ENCODE measurements around the gene MYO15B.

MYO15B gene

GRCh38 chr17:75587675-75588595 lies at the start of gene MYO15B:
TSS of gene MYO15B (plus strand) at chr17:75587800. CDS start at chr17:75588058, 258 bp downstream.
- Histone ChIP-seq H3K4me3 (peak within 1 kb of the TSS; percentile 40 to 59 (median 53)), H3K27ac (peak within 1 kb of the TSS; percentile 55 to 93 (median 86))

GRCh38 chr17:75539967-75540729 lies 47.5 kb upstream of the MYO15B start:
- no peak overlapping the region for H3K27ac ChIP-seq
- no peak overlapping the region for H3K4me3 ChIP-seq

DNA sequence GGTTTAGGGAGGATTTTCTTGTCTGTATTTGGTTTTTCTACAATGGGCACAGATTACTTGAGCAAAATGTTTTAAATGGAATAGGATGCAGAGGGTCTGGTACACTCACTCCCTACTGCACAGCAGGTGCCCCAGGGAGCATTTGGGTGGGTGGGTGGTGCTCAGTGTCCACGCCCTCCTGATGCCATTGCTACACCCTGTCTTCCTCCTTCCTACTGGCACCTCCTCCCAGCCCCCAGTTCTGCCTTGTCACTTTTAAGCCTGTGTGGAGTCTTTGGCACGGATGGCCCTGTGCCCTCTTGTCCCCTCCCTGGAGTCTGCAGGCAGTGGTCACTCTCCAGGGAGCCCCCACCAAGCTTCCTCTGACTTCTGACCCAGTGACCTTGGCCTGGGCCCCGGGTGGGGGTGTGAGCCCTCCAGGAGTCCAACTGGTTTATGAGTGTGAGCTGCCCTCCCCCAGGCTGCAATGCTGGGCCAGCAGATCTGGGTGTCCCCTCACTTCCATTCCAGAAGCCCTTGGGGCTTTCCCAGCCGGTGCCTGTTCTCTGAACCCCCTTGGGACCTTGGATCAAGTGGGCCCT lies 46.6 kb upstream of the MYO15B start:
- Histone ChIP-seq H3K4me3 (no peak overlapping the region), H3K27ac (peak overlapping the region in 1 of 21 experiments; percentile 14)

DNA sequence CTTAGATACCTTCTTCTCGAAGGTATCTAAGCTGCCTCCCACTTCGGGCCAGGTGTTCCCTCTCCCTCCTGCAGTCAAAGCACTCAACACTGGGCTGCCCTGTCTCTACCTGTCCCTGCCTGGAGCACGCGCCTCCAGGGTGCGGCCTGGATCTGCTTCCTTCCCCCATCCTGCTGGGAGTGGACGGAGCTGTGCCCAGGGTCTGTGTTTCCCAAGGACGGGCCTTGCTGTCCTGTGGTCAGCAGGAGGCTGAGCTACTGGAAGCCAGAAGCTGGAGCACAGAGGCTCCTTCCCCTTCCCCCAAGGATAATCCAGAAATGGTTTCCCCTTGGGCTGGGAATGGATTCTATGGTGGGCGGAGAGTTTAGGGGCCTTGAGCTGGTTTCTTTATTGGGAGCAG lies 45.4 kb upstream of the MYO15B start:
- H3K27ac ChIP-seq = no peak overlapping the region
- H3K4me3 ChIP-seq = no peak overlapping the region

DNA sequence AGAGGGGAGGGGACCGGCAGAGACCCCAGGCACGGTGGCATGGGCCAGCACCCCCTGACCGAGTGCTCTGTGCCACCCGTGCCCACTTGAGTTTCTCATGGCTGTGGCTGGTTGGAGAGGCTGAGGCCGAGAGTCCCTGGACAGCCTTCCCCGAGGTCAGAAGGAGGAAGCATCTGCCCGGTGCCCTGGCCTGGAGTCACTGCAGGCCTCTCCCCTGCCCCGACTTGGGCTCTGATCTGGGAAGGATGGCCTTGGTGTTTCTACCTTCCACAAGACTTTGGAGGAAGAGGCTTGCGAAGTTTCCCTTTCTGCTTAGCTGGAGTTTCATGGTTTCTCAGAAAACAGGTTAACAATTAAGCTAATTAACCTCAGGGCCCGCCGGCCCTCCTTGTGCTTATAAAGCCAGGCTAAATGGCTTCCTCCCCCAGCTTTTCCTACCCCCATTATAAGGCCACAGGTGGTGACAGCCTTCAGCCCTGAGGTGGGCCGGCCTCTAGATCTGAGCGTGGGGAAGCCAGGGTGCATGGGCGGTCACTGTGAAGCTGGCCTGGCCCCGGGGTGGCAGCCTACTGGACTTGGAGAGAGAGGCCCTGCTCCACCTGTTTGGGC lies 44.8 kb upstream of the MYO15B start:
- Histone ChIP-seq H3K4me3 (no peak overlapping the region), H3K27ac (no peak overlapping the region)

DNA sequence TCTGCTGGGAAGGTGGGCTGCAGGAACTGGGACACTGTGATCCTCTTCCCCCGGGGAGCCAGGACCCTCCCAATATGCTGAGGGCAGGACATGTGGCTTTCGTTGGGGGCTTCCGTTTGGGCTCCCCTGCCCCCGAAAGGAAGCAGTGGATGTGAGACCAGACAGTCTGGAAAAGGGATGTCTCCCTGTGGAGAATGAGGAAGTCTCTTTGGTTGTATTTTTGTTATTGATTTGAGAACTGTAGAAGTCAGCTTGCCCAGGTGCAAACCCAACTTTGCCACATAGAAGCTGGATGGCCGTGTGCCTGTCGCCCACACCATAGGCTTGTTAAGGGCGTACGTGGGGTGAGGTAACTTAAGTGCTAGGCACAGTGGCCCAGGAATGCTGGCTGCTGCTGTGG lies 43.4 kb upstream of the MYO15B start:
- no peak overlapping the region for H3K4me3 ChIP-seq
- peak overlapping the region in 2 of 21 experiments; percentile 34 to 44 for H3K27ac ChIP-seq

GRCh38 chr17:75546181-75546580 lies 41.4 kb upstream of the MYO15B start:
- Histone ChIP-seq H3K4me3 (no peak overlapping the region), H3K27ac (peak overlapping the region in 1 of 21 experiments; percentile 3)

DNA sequence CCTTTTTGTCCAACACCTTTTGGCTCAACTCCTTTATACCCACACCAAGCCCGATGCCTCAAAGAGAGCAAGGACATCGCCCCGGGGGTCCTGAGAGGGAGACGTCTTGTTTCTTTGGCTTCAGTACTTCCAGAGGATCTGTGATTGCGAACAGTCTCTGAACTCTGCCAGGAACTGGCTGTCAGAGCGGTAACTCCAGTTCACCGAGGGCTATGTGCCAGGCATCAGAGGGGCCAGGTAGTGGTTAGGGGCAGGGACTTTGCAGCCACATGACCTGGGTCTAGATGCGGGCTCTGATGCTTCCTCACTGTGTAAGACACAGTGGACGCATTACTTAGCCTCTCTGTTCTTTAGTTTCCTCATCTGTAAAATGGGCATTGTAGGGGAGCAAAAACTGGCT lies 40.5 kb upstream of the MYO15B start:
- no peak overlapping the region for H3K4me3 ChIP-seq
- peak overlapping the region in 3 of 21 experiments; percentile 7 to 46 (median 23) for H3K27ac ChIP-seq

DNA sequence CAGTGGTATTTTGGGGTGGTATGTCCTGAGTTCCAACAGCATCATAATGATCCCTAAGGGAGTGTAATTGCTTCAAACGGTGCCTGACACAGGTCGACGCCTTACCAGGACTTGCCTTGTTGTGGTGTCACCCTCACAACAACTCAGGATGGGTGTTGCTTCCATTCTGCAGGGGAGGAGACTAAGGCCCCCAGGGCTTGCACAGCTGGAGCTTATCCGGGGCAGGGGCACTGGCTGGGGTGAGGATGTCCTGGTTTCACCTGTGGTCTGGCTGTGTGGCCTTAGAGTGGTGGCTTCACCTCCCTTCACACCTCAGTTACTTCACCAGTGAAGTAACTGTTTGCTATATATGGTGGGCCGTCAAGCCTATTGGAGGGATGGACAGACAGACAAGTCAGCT lies 38.8 kb upstream of the MYO15B start:
- no peak overlapping the region for H3K4me3 ChIP-seq
- H3K27ac ChIP-seq = peak overlapping the region in 16 of 21 experiments; percentile 22 to 91 (median 78)

GRCh38 chr17:75549246-75550138 lies 38.1 kb upstream of the MYO15B start:
- Histone ChIP-seq H3K4me3 (no peak overlapping the region), H3K27ac (peak overlapping the region in 19 of 21 experiments; percentile 53 to 91 (median 80))

DNA sequence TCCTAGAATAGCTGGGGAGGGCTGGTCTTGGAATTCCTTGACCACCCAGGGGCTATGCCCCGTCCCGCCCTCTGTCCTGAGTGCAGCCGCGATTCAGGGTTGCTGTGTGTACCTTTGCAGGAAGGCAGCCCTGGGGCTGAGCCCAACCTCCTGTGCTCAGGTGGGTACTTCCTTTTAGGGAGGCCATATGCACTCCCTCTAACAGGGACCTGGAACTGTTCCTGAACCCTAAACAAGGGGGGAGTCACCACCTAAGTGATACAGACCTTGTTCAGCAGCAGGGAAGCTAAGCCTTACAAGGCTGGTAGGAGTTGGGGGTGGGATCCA lies 37.5 kb upstream of the MYO15B start:
- Histone ChIP-seq H3K4me3 (no peak overlapping the region), H3K27ac (peak overlapping the region in 16 of 21 experiments; percentile 16 to 91 (median 80))

GRCh38 chr17:75551266-75551665 lies 36.3 kb upstream of the MYO15B start:
- Histone ChIP-seq H3K27ac (peak overlapping the region in 2 of 21 experiments; percentile 54 to 80), H3K4me3 (no peak overlapping the region)

DNA sequence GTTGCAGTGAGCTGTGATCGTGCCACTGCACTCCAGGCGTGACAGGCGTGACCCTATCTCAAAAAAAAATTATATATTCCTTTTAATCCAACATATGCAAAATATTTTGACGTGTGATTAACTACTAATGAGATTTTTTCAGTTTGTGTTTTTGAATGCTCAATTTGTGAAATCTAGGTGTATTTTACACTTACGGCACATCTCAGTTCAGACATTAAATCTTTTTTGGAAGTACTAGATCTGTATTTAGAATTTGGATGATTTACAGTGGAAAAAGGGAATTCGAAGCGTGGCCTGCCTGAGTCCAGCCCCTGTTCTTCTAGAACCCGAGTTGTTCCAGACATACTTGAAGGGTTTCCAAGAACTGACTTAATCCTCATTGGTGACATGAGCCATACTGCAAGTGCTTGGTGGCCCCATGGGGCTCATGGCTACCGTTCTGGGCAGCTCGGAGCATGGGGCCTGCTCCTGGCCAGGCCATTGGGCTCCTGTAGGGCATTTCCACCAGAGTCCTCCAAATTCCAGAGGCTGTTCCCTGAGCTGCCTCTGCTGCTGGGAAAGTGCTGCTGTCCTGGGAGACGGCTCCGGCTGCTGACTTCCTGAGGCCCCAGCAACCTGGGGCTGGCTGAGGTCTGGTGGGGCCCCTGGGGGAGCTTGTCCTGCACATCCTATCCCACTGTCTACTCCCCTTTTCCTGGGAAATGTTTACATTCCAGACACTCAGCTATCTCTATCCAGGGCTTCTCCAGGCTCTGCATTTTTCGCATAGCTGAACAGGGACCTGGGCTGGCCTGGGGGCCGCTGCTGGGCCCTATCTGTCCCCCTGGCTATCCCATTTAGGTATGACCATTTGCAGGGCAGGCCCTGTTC lies 34.9 kb upstream of the MYO15B start:
- Histone ChIP-seq H3K27ac (no peak overlapping the region), H3K4me3 (no peak overlapping the region)

DNA sequence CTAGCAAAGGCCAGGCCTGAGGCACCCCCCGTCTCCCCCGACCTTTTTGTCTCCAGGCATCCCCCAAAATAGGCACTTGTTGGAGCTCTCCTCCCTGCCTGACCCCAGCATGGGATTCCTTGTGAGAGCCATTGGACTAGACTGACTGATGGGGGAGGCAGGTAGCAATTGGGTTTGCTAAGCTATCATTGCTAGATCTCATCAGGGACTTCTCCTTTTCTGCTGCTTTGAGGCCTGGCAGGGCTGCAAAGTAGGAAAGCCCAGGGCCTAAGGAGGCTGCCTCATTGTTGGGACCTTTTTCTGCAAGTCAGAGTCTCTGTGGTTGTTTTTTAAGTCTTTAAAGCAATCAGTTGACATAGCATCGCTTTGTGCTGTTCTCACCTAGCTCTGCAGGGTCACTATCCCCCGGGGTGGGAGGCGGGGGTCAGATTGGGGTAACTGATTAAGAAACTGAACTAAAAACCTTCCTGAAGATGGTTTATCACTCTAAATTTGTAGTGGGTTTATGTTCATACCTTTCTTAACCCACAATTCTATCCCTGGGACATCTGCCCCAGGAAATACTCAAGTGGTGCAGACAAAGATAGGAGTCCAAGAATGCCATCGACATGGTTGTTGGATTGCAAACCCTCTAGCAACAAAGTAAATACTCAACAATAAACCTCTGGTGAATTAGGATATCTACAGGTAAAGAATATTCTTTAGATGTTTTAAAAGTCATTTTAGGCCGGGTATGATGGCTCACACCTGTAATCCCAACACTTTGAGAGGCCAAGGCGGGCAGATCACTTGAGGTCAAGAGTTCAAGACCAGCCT lies 34.1 kb upstream of the MYO15B start:
- no peak overlapping the region for H3K27ac ChIP-seq
- H3K4me3 ChIP-seq = no peak overlapping the region

GRCh38 chr17:75555679-75556153 lies 31.9 kb upstream of the MYO15B start:
- no peak overlapping the region for H3K27ac ChIP-seq
- H3K4me3 ChIP-seq = no peak overlapping the region

DNA sequence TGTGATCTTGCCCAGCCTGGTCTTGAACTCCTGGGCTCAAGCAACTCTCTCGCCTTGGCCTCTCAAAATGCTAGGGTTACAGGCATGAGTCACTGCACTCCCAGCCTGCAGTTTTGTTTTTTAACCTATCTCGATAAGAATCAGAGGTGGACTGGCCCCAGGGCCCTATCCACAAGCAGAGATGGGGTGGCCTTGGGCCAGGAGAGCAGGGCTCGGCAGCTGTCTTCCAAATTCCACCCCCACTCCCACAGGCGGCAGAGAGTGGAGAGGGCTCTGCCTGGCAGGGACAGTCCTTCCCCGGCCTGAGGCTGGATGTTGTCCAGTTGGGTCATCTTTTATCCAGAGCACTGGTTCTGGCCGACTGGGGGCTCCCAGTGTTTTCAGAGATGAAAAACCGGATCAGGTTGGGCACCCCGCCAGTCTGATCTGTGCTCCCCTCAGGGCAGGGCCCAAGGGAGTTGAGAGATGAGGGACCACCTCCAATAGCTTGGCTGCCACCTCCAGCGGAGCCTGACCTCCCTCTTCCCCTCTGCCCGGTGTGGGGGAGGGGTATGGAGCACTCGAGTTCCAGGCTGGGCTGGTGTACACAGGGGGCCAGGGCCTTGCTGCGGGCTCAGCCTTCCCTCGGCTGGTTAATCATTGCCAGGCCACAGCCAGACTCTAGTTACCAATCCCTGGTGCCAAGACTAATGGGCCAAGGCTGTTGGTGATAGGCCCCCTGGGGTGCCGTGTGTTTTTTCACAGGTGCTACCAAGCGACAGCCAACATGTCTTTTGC lies 30.3 kb upstream of the MYO15B start:
- H3K4me3 ChIP-seq = no peak overlapping the region
- H3K27ac ChIP-seq = no peak overlapping the region
